GM20431 (cell line): ENCODE measurements around the gene KAT6B.

ENCODE experiments used
- in situ Hi-C: fragments of 300-500 bp; cut with MseI, MboI; formaldehyde crosslinking; loops from one replicate; pipeline ENCODE4 v1.15.0; 2020; ENCODE audit warnings: low sequenced_read_pairs; ENCODE audit not compliant: unreplicated experiment

The KAT6B gene

DNA sequence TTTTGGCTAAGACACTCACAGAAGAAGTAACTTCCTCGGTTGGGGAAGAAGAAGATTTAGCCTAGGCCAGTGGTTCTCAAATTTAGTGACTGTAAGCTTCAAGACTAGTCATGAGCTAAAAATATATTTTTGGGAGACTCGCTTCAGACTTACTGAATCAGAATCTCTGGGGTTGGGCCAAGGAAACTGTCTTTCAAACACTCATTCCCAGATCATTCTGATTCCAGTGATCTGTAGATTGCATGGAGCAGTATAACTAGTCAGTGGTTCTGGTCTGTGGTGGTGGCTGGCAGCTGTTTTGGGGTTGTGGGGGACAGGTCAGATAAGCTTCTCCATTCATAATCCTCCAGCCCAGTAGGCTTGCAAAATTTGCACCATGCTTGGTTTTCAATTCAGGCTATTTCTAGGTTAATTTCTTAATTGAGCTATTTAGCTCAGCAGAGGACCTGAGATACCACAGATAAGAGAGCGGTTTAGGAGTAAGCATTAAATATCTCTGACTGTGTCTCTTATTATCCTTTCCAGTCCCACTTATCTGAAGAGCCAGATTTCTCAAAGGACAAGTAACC, 3.8 kb upstream of the KAT6B start:
- in situ Hi-C loops, result no loop called here

DNA sequence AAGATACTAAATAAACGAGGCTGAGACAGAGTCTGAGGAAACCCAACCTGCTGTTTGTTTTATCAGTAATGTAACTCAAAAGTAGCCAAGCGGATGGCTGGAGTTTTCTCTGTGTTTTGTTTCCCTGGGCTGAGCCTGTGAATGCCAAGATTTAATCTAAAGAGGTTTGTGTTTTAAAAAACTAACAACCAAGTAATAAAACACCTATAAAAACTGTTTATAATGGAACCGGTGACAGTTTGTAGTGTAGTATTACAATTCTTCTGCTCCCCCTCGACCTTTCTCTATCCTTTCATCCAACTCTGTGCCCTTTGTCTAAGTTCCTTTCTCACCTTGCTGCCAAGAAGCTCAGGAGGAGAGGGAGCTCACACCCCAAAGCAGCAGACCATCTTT, 2.6 kb upstream of the KAT6B start:
- in situ Hi-C loops, result no loop called here

DNA sequence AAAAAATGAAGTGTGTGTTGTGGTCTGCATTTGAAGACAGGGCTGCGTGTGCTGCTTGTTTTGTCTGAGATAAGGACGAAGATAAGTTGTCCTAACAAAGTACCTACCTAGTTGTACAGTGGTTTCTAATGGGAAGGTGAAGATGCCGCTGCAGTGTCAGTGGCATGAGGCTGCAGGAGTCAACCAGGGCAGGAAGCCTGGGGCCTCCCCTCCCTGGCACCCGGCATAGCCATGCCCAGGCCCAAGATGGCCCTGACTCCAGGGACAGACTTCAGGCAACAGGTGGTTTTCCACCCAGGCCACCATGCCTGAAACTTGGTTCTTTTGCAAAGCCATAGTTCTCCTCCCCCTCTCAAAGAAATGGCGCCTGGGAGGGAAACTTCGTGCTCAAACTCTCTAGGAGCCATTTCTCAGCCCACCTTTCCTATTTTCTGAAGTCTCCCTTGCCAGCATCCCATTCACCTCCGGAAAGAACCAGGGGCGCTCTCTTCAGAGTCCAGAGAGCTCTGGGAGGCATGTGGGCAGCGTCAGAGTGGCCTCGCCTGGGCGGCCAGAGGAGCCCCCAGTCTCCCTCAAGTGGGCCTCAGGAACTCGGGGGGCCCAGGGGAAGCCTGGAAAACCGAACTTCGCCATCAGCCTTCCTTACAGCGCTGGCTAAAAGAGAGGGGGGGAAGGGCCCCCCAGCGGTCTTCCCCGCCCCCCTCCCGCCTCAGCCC, 2.1 kb upstream of the KAT6B start:
- in situ Hi-C loops, result no loop called here

DNA sequence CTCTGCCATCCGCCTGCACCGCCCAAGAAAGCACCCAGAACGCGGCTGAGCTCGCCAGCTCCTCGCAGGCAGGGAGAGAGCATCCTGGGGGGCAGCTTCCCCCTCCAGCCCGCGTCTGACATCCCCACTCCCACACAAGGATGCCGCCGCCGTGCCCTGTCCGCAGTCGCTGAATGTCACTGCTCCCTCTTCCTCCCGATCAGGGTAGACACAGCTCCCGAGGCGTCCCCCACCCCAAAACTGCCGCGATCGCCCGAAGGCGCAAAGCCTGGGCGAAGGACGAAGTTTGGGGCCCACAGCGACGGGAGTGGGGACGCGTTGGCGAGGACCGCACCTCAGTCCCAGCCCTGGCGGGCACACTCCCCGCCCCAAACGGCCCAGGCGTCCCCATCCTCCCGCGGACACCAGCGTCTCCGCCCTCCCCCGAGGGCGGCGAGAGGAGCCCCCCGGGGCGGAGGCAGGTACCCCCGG, 1.5 kb upstream of the KAT6B start:
- in situ Hi-C loops, result no loop called here

DNA sequence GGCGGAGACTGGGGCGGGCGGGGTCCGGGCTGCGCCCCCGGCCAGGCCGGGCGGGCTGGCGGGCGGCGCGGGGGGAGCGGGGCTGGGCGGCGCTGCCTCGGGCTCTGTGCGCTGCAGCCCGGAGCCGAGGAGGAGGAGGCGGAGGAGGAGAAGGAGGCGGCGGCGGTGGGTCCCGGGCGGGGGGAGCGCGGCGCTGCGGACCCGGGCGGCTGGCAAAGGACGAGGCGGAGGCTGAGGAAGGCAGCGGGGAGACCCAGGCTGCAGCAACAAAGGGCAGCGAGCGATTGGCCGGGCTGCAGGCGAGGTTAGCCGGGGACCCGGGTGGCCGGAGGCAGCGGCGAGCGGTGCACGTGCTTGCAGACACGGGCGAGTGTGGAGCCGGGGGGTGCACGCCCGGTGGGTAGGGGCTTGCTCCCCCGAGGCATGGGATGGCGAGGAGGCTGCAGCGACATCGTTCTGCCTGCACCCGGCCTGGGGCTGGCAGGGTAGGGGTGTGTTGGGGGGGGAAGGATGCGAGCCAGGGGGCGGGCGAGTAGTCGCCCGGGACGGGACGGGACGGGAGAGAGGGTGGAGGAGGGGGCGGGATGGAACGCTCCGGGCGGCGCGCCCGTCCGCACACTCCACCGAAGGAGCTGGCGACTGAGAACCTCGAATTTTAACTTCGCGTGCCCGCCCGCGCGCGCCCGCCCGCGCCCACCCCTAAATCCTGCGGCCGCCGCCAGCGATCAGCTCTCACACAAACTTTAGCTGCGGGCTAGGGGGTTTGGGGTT, 844 bp upstream of the KAT6B start:
- in situ Hi-C loops, result no loop called here

DNA sequence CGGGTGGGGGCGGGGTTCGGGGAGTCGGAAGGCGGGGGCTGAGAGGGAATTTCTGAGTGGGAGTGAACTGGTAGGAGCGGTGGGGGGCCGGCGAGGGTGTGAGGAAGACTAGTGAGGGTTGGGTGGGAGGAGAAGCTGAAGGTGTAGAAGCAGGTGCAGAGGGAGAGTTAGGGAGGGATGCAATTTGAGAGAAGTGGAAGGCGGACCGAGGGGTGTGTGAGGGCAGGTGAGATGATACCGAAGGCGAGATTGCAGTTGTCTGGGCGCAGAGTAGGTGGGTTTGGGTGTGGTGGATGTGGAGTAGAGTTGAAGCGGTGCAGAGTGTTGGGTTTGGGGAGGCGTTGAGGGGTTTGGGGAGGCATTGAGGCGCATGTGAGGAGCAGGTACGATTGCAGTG, 643 bp downstream of the KAT6B start:
- in situ Hi-C loops, result no loop called here

DNA sequence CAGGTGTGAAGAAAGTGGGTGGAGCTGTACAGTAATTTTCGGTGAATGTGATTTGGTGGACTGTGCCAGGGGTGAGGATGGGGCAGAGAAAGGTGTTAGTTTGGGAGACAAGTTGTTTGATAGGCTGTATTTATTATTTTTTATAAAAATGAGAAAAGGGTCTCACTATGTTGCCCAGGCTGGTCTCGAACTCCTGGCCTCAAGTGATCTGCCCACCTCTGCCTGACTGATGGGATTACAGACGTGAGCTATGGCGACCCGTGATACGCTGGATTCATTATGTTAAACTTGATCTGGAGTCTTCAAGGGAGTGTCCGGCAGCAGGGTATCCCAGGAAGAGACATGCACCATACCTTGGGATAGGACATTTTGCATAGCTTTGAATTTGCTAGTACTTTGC, 1.3 kb downstream of the KAT6B start:
- in situ Hi-C loops, result no loop called here

DNA sequence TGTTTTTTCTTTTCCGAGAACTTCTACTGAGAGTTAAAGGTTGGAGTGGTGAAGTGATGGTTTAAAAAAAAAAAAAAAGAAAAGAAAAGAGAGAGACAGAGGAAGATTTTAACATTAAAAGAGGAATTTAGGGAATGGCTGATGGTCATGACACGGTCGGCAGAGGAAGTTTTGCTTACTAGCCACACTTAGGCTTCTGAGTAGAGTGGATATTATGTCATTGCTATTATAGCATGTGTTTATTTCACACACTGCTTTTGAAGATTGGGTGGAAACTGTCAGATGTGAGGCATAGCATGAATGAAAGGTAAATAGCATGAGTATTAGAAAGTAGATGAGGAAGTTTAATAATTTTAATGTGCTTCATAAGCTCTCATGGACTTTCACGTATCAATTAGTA, 2.5 kb downstream of the KAT6B start:
- in situ Hi-C loops, result no loop called here

DNA sequence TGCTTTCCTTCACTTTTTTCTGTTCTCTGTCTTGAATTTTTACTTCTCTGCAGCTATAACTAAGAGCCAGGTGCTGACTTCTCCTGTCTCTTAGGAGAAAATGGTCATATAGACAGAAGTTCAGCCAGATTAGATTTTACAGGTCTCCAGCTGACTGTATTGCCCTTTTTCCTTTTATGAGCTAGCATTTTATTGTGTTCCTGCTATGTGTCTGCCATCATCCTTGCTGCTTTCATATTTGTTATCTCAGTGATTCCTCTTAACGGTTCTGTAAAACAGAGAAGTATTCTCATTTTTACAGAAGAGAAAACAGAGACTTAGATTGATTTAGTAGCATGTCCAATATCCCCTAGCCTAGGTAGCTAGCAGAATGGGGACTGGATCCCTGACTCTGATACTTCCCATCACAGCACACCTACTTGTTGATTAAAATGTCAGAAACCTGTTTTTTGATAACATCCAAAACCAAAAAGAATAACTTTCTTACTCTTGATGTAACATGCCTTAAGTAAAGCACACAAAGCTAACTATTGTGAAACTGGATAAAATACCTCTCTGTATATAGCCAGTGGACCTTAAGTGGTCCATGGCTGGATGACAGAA, 5.2 kb downstream of the KAT6B start:
- in situ Hi-C loops, result no loop called here

DNA sequence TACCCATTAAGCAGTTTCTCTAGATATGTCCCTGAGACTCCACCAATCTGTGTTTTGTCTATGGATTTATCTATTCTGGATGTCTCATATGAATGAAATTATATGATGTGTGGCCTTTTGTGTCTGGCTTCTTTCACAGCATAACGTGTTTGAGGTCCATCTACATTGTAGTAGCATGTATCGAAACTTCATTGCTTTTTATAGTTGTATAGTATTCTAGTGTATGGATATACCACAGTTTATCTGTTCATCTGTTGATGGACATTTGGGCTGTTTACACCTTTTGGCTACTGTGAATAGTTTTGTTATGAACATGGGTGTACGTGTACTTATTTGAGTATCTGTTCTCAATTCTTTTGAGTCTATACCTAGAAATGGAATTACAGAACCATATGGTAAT, 9.6 kb downstream of the KAT6B start:
- in situ Hi-C loops, result no loop called here

DNA sequence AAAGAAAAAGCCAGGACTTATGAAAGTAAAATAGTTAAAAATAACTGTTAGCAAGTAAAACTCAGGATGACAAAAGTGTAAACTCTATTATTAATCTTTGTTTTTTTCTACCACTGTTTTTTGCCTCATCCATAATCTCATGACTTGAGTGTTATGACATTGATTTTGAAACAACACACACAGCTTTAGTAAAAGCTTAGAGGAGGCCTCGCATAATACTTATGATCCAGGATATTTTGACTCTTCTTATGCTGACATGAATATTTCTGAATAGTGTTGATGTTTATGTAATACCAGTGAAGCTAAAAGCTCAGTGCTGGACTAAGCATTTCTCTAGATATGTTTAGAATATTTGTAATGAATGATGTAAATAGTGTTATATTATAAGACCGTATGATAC, 10.5 kb downstream of the KAT6B start:
- in situ Hi-C loops, result no loop called here

DNA sequence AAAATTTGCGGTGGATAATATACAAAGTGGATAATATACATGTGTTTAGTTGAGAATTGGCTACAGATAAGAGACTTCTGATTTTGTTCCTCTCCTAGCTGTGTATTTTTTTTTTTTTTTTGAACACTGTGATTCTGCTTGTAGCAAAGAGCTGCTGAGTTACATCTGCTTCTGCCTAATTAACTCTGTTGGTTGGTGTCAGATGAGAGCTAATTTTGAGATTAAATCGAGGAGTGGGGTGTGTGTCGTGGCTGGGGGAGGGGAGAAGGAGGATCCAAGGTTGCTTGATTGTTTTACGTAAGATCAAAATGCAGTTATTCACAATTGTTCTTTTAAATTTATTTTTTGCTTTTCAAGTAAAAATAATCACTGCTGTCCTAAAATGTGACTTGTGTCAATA, 11.3 kb downstream of the KAT6B start:
- in situ Hi-C loops, result no loop called here

DNA sequence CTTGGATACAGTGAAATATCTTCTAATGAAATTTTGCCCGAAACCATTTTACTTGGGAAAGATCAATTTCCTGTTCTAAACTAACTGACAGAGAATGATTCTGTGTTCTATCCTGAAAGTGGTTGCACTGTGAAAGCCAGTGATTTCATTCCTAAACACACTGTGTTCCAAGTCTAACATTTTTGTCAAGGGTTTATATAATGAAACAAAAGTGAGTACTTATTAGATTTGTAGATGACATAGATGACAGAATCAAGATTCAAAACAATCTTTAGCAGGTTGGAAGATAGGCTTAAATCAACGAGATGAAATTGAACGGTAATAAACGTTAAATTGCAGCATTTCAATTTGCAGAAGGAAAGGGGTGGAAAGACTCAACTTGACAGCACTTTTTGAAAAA, 13.3 kb downstream of the KAT6B start:
- in situ Hi-C loops, result no loop called here

DNA sequence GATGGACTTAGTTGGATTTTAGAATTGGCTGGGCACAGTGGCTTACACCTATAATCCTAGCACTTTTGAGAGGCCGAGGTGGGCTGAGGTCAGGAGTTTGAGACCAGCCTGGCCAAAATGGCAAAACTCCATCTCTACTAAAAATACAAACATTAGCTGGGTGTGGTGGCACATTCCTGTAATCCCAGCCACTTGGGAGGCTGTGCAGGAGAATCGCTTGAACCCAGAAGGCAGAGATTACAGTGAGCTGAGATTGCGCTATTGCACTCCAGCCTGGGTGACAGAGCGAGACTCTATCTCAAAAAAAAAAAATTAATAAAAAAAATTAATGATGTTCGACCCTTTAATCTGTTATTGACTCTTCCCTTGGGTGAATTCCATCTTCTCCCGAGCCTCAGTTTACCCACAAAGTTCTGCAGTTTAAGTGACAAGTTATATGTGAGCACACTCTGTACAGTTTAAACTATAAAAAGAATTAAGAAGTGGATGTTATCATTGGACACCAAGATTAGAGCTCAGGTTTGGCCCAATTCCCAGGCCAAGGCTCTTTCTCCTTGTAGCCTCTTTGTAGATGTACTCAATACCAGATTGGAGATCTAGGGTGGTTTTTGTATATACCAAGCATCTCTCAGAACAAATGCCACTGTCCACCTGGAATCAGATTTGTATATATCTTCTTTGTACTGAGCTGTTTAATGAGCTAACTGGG, 15.0 kb downstream of the KAT6B start:
- in situ Hi-C loops, result no loop called here

DNA sequence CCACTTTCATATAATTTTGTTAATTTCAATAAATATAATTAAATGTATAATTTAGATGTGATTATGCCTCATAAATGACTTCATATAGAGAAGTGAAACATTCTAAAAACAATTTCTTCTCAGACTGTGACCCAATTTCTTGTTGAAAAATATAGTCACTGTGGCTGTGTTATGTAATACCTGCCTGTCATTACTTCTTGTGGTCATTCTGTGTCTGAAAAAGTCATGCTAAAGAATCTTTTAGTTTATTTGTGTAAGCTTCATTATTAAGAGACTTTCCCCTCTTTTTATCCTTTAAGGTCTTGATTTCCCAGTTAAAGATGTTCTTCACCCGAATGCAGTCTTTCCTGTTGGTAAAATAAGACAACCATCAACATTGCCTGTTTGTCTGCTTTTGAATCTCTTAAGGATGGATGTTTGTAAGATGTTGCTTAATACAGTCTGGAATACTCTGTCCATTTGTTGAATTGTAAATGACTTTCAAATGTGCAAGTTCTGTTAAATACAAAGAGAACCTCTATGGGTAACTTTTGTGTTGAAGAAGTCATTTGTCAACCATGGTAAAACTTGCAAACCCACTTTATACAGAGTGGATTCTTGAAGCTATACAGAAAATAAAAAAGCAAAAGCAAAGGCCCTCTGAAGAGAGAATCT, 16.0 kb downstream of the KAT6B start:
- in situ Hi-C loops, result no loop called here

DNA sequence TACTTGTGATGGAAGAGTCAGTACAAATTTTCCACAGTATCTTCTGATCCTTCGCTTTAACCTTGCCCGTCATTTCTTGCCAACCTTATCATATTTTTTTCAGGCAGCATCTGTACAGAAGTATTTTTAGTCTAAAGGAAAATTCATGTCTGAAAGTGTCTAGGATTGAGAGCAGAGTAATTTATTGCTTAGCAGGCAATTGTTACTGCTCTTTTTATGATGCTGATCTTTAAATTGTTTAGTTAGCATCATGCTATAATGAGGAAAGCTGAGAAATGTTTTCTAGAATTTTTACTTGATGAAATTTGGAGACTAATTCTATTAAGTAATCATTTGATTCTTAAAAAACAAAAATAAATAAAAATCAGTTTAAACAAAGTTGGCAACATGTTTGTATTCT, 20.6 kb downstream of the KAT6B start:
- in situ Hi-C loops, result no loop called here

DNA sequence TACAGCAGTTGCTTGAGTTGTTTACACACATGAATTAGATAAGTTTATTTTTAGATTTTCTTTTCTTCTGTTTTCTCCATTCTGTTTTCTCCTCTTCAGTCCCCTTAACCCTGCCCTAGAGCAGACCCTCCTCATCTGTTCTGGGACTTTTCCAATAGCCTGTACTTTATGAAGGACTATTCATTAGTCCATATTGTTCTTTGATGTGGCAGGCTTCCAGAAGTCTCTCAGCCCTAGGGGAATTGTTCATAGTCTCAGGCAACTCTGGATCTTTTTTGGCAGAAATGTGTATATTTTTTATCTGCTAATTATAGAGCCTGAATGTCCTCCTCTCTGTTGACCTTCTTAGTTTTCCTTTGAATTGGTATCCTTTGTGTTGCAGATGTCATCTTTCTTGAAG, 25.4 kb downstream of the KAT6B start:
- in situ Hi-C loops, result no loop called here

DNA sequence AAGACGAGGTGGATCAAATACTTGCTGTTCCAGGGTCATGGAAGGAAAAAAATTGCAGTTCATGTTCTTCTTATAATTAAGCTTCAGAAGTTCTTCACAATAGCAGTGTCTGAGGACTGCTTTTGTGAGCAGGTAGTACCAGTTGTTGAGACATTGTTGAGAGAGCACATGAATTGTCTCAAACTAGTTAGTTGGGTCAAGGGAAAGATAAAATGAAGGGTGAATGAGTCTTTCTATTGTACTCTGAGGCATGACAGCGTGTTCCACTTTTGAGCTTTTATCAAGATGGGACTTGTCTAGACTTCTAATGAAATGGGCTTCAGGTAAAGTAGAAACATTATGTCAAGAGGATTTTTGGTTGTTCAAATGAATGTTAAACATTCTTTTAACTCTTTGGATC, 26.0 kb downstream of the KAT6B start:
- in situ Hi-C loops, result no loop called here

DNA sequence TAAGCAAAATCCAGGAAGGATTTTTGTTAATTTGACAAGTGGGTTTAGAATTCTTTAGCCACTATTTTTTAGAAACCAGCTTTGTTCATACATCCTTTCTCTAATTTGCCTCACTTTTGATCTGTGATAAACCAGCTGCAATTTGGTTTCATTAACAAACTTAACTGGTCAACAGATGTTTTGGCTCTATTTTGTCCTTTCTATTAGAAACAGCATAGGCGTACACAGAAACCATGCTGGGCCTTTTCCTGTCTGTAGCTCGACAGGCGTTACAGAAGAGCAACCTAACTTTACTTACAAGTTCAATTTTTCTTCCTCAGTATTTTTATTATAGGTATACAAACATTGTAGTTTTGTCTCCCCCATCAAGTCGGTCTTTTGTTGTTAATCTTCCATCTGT, 28.2 kb downstream of the KAT6B start:
- in situ Hi-C loops, result no loop called here

DNA sequence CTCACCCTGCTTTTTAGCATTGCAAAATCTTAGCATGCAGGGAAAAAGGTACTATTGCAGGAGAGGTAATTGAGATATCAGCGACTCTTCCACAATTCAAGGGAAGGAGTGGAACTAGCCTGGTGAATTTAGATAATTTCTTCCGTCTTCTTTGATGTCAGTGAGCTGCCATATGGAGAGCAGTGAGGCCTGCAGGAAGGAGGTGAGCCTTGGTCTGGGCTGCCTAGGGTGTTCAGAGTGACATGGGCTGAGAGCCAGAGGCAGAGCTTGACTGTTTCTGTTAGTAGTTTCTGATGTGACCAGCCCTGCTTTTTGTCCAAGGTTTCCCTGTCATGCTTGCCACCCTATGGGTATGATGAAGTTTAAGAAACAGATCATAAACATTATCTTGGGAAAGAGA, 28.6 kb downstream of the KAT6B start:
- in situ Hi-C loops, result no loop called here
